Measurements from ENCODE around the gene DPH3. TPM values are rescaled to one million over a fixed set of nuclear protein-coding genes. Genes with fewer than 3 reads are reported as not detected.

The DPH3 gene
- total RNA-seq, 2 experiments from 2014 or later: 18.2 to 19.9 TPM

- TF ChIP-seq CTCF (IDR thresholded peaks at IDR 0.05): no peak
- peaks cover 91% of the 10 kb centered on the region for H3K4me1 Mint-ChIP-seq (ENCODE audit: low read depth)
- H3K36me3 Mint-ChIP-seq (ENCODE audit: low read depth): peaks cover 81% of the 10 kb centered on the region
- ChIA-PET POLR2A (interaction anchor here (1.0 kb wide), 2 partner anchors 9 to 45 kb away, joined by 4 to 5 read pairs; partner anchors contain the start of gene DPH3), CTCF (interaction anchor here (1.0 kb wide), 1 partner anchor 19 kb away, joined by 3 read pairs; no protein-coding TSS in a partner anchor)
- DNase-seq (peak; percentile 83), ATAC-seq (peak; percentile 69)
- H3K27me3 Mint-ChIP-seq: no peaks in the 10 kb centered on the region
- H3K9me3 Mint-ChIP-seq: peaks cover 8% of the 10 kb centered on the region
- intact Hi-C loops (cut with micrococcal nuclease): no loop called here
- H3K4me3 Mint-ChIP-seq: peak overlapping the region; percentile 37
- peak overlapping the region; percentile 93 for H3K27ac Mint-ChIP-seq
Observed at GRCh38 chr3:16309558-16309957, 44.8 kb upstream of the DPH3 start.

GRCh38 chr3:16308727-16309126 lies 44.0 kb upstream of the DPH3 start:
- H3K27me3 Mint-ChIP-seq: no peaks in the 10 kb centered on the region
- H3K4me1 Mint-ChIP-seq (ENCODE audit: low read depth): peaks cover 89% of the 10 kb centered on the region
- no peak for DNase-seq
- peaks cover 81% of the 10 kb centered on the region for H3K36me3 Mint-ChIP-seq (ENCODE audit: low read depth)
- ChIA-PET POLR2A (interaction anchor here (2.6 kb wide), 2 partner anchors 14 to 18 kb away, joined by 19 to 24 read pairs; no protein-coding TSS in a partner anchor), CTCF (interaction anchor here (1.4 to 9.9 kb wide), 3 partner anchors 10 to 1533 kb away, joined by 3 to 120 read pairs (median 60); no protein-coding TSS in a partner anchor)
- no peak for ATAC-seq
- intact Hi-C loops (cut with micrococcal nuclease): no loop called here
- H3K27ac Mint-ChIP-seq: peak overlapping the region; percentile 94
- H3K4me3 Mint-ChIP-seq: no peak overlapping the region
- peaks cover 8% of the 10 kb centered on the region for H3K9me3 Mint-ChIP-seq
- TF ChIP-seq CTCF (IDR thresholded peaks at IDR 0.05): no peak

- H3K27me3 Mint-ChIP-seq: no peaks in the 10 kb centered on the region
- ChIA-PET CTCF (interaction anchor here (1.4 to 9.9 kb wide), 4 partner anchors 10 to 1534 kb away, joined by 3 to 120 read pairs (median 32); no protein-coding TSS in a partner anchor), POLR2A (interaction anchor here (0.6 to 2.6 kb wide), 7 partner anchors 10 to 204 kb away, joined by 3 to 24 read pairs (median 4); no protein-coding TSS in a partner anchor)
- H3K36me3 Mint-ChIP-seq (ENCODE audit: low read depth): peaks cover 80% of the 10 kb centered on the region
- H3K4me1 Mint-ChIP-seq (ENCODE audit: low read depth): peaks cover 88% of the 10 kb centered on the region
- ATAC-seq (no peak), DNase-seq (no peak)
- H3K9me3 Mint-ChIP-seq: peaks cover 8% of the 10 kb centered on the region
- peak overlapping the region; percentile 94 for H3K27ac Mint-ChIP-seq
- H3K4me3 Mint-ChIP-seq: peak overlapping the region; percentile 37
- no peak for TF ChIP-seq CTCF (IDR thresholded peaks at IDR 0.05)
- intact Hi-C loops (cut with micrococcal nuclease): no loop called here
Observed at GRCh38 chr3:16307832-16308531, 43.2 kb upstream of the DPH3 start.

GRCh38 chr3:16305111-16305541 lies 40.4 kb upstream of the DPH3 start:
- peaks cover 93% of the 10 kb centered on the region for H3K4me1 Mint-ChIP-seq (ENCODE audit: low read depth)
- ChIA-PET CTCF (interaction anchor here (1.0 to 9.9 kb wide), 4 partner anchors 13 to 177 kb away, joined by 4 to 120 read pairs (median 34); no protein-coding TSS in a partner anchor), POLR2A (interaction anchor here (0.6 to 6.8 kb wide), 12 partner anchors 9 to 1438 kb away, joined by 3 to 86 read pairs (median 4); partner anchors contain the start of genes DPH3, OXNAD1 and RFTN1)
- peaks cover 83% of the 10 kb centered on the region for H3K36me3 Mint-ChIP-seq (ENCODE audit: low read depth)
- H3K27me3 Mint-ChIP-seq: no peaks in the 10 kb centered on the region
- intact Hi-C loops (cut with micrococcal nuclease): no loop called here
- DNase-seq (peak; percentile 88), ATAC-seq (peak; percentile 42)
- peak overlapping the region; percentile 57 for H3K4me3 Mint-ChIP-seq
- H3K9me3 Mint-ChIP-seq: peaks cover 8% of the 10 kb centered on the region
- H3K27ac Mint-ChIP-seq: peak overlapping the region; percentile 94
- TF ChIP-seq CTCF (IDR thresholded peaks at IDR 0.05): no peak

Data from activated CD8-positive, alpha-beta T cell treated with anti-CD3 and anti-CD28 coated beads for 36 hours (primary cell).